ENCODE data around the gene TMPRSS2.

DNA sequence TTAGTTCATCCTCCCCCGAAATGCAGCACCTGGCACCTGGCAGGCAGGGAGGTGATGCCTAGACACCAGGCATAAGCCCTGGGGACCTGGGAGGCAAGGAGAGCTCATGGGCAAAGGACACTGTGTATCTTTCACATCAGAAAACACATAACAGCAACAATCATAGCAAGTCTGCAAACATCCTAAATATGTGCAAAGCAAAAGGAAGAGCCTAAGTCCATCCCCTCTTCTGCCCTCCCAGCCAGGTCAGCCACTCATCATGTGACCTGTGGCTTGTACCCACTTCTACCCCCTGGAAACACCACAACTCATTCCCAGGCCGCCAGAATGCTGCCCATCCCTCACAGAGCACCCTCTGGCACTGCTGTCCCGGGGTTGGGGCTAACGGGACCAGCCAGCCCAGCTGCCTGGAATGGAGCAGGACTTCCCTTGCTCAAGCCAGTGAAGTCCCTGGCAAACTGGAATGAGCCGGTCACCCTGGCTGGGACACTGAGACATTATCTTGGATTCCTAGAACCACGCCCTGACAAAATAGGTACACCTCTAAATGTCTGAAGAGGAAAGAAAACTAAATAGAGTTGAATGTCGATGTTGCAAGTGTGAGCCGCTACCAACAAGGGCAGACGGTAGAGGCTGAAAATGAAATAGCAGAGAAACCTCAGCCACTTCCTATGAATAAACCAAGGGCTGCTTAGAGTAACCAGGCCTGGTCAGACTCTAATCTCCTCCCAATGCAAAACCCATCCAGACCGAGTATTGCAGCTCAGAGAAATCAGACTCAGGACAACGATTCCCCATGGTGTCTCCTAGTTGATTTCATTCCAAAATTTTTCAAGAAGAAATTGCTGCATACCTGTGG is 29.4 kb downstream of the TMPRSS2 start:
- TF ChIP-seq, protein P1, sequence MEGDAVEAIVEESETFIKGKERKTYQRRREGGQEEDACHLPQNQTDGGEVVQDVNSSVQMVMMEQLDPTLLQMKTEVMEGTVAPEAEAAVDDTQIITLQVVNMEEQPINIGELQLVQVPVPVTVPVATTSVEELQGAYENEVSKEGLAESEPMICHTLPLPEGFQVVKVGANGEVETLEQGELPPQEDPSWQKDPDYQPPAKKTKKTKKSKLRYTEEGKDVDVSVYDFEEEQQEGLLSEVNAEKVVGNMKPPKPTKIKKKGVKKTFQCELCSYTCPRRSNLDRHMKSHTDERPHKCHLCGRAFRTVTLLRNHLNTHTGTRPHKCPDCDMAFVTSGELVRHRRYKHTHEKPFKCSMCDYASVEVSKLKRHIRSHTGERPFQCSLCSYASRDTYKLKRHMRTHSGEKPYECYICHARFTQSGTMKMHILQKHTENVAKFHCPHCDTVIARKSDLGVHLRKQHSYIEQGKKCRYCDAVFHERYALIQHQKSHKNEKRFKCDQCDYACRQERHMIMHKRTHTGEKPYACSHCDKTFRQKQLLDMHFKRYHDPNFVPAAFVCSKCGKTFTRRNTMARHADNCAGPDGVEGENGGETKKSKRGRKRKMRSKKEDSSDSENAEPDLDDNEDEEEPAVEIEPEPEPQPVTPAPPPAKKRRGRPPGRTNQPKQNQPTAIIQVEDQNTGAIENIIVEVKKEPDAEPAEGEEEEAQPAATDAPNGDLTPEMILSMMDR (IDR thresholded peaks at IDR 0.05; ENCODE audit: low read length): no peak
- no peak for TF ChIP-seq EZH2 (IDR thresholded peaks at IDR 0.05; ENCODE audit: borderline replicate concordance, low read length)
